Ectodermal cell (in vitro differentiated cells): ENCODE data around the gene HOXA3.

Source experiments
- H3K27ac ChIP-seq: 2 replicates; pipeline ENCODE4 v1.7.0; 2013; ENCODE audit warnings: mild to moderate bottlenecking, low read depth, low read length; ENCODE audit not compliant: insufficient read depth, poor library complexity, severe bottlenecking
- H3K27me3 ChIP-seq: 2 replicates; pipeline ENCODE4 v1.7.0; 2013; ENCODE audit warnings: mild to moderate bottlenecking, low read length; ENCODE audit not compliant: insufficient read depth, control insufficient read depth, poor library complexity, severe bottlenecking
- H3K36me3 ChIP-seq: one replicate; pipeline ENCODE4 v1.7.0; 2013; ENCODE audit warnings: low read length; ENCODE audit not compliant: control insufficient read depth, insufficient read depth
- H3K4me1 ChIP-seq: one replicate; pipeline ENCODE4 v1.7.0; 2013; ENCODE audit warnings: low read length; ENCODE audit not compliant: control insufficient read depth, insufficient read depth
- H3K4me3 ChIP-seq: 2 replicates; pipeline ENCODE4 v1.7.0; 2013; ENCODE audit warnings: low read depth, low read length, control low read depth; ENCODE audit not compliant: insufficient read depth
- H3K9me3 ChIP-seq: 2 replicates; pipeline ENCODE4 v1.7.0; 2013; ENCODE audit warnings: mild to moderate bottlenecking, low read length, moderate library complexity; ENCODE audit not compliant: control insufficient read depth
- WGBS, 2 experiments: methylation state at CpG; one replicate each; pipeline ENCODE4 v1.1.7; 2013; ENCODE audit warnings: missing lambda C conversion rate in 2 of 2; 5-methylcytosine and 5-hydroxymethylcytosine counted together

HOXA3 gene

DNA sequence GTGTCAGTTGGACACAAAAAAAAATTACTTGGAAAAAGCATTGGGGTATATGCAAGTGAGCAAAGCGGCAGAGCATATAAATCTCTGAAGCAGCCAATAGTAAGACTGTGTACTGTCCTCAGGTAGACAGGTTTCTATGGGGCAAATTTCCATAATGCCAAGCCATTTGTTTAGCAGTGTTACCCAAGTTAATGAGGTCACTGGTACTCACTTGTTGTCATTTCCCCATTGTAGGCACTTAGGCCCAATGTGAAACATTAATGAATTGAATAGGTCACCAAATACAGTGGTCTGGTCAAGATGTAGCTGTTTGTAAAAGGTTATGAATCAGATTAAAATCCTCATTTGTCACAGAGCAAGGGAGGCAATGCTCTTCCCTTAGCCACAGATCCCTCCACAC is 84.1 kb downstream of the HOXA3 start:
- H3K4me1 ChIP-seq: no peaks in the 10 kb centered on the region
- no peaks in the 10 kb centered on the region for H3K9me3 ChIP-seq
- H3K27ac ChIP-seq: no peak overlapping the region
- no peak overlapping the region for H3K4me3 ChIP-seq
- no peaks in the 10 kb centered on the region for H3K27me3 ChIP-seq
- no peaks in the 10 kb centered on the region for H3K36me3 ChIP-seq
- 92 to 100% methylated on average over 1 of the region's 1 CpG for WGBS, 2 experiments

- WGBS, 2 experiments: 99% methylated on average over 3 of the region's 3 CpGs
- Histone ChIP-seq H3K4me1 (no peaks in the 10 kb centered on the region), H3K4me3 (no peak overlapping the region), H3K27me3 (no peaks in the 10 kb centered on the region), H3K9me3 (no peaks in the 10 kb centered on the region), H3K27ac (no peak overlapping the region), H3K36me3 (no peaks in the 10 kb centered on the region)
Observed at GRCh38 chr7:27066148-27066547, 86.2 kb downstream of the HOXA3 start.

- Histone ChIP-seq H3K9me3 (no peaks in the 10 kb centered on the region), H3K27me3 (no peaks in the 10 kb centered on the region), H3K27ac (no peak overlapping the region), H3K4me3 (no peak overlapping the region), H3K36me3 (no peaks in the 10 kb centered on the region), H3K4me1 (no peaks in the 10 kb centered on the region)
- 87 to 94% methylated on average over 1 to 2 of the region's 2 CpGs for WGBS, 2 experiments
Observed at GRCh38 chr7:27065709-27066108, 86.7 kb downstream of the HOXA3 start.

GRCh38 chr7:27064661-27065060 is 87.7 kb downstream of the HOXA3 start:
- H3K27me3 ChIP-seq: no peaks in the 10 kb centered on the region

GRCh38 chr7:27064159-27064558 is 88.2 kb downstream of the HOXA3 start:
- Histone ChIP-seq H3K27ac (no peak overlapping the region), H3K36me3 (no peaks in the 10 kb centered on the region), H3K27me3 (no peaks in the 10 kb centered on the region), H3K4me1 (no peaks in the 10 kb centered on the region), H3K4me3 (no peak overlapping the region), H3K9me3 (no peaks in the 10 kb centered on the region)
- 87 to 96% methylated on average over 2 of the region's 2 CpGs for WGBS, 2 experiments

More at GRCh38 chr7:27064661-27065060, 87.7 kb downstream of the HOXA3 start:
- H3K9me3 ChIP-seq: no peaks in the 10 kb centered on the region
- WGBS, 2 experiments: 85 to 93% methylated on average over 2 of the region's 2 CpGs
- H3K27ac ChIP-seq: no peak overlapping the region
- no peak overlapping the region for H3K4me3 ChIP-seq
- no peaks in the 10 kb centered on the region for H3K4me1 ChIP-seq
- H3K36me3 ChIP-seq: no peaks in the 10 kb centered on the region

- Histone ChIP-seq H3K27ac (no peak overlapping the region), H3K9me3 (no peaks in the 10 kb centered on the region), H3K27me3 (no peaks in the 10 kb centered on the region), H3K4me3 (no peak overlapping the region), H3K36me3 (no peaks in the 10 kb centered on the region), H3K4me1 (no peaks in the 10 kb centered on the region)
- 94% methylated on average over 4 of the region's 4 CpGs for WGBS, 2 experiments
Observed at GRCh38 chr7:27062946-27063345, 89.4 kb downstream of the HOXA3 start.
